ENCODE measurements around the gene MDH2.
"Not testable (repeated sequence)": the region's sequence is repeated elsewhere in the genome, so short reads cannot be mapped to it uniquely, and the experiment has no call there.

The MDH2 gene

DNA sequence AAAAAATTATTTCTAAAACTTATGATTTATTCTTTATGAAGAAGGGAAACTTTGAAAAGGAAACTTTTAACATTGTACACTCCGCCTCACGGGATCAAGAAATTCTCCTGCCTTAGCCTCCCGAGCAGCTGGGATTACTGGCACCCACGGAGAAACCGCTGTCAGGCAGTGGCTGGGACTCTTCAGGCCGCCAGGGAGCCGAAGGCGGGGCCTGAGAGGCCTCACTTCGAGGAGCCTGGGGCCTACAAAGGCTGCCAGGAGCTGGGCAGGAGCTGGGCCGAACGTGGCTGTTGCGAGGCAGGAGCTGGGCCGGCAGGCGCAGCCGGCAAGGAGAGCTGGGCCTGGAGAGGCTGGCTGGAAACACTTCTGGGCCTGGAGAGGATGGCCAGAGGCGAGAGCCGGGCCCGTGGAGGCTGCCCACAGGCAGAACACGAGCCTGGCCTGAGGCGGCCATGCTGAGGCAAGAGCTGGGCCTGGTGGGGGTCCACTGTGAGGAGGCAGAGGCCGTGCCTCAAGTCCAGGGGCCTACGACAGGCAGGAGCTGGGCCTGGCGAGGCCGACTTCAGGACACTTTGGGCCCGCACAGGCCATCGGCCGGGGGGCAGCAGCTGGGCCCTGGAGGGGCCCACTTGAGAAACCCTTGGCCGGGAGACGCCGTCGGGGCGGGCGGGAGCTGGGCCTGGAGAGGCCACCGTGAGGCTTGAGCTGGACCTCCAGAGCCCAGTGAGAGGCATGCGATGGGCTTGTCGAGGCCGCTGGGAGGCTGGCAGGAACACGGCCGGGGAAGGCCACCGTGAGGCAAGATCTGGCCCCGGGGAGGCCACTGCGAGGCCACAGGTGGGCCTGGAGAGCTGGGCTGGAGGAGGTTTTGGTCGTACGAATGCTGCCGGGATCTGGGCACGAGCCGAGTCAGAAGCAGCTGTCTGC, 23.7 kb downstream of the MDH2 start:
- DNase-seq (ENCODE audit: low spot score): no peak

DNA sequence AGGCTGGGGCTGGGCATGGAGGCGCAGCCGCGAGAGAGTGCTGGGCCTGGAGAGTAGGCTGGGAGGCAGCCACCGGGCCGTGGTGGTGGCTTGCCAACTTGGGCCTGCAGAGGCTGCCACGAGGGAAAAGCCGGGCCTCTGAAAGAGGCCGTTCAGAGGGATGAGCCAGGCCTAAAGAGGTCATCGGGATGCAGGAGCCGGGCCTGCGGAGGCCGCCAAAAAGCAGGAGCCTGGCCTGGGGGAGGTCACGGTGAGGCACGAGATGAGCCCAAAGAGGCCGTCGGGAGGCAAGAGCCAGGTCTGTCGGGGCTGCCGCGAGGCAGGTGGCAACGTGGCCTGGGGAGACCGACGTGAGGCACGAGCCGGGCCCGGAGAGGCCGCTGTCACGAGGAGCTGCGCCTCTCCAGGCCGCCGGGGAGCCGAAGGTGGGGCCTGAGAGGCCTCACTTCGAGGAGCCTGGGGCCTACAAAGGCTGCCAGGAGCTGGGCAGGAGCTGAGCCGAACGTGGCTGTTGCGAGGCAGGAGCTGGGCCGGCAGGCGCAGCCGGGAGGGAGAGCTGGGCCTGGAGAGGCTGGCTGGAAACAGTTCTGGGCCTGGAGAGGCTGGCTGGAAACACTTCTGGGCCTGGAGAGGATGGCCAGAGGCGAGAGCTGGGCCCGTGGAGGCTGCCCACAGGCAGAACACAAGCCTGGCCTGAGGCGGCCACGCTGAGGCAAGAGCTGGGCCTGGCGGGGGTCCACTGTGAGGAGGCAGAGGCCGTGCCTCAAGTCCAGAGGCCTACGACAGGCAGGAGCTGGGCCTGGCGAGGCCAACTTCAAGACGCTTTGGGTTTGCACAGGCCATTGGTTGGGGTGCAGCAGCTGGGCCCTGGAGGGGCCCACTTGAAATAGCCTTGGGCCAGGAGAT, 24.6 kb downstream of the MDH2 start:
- no peak for DNase-seq (ENCODE audit: low spot score)

DNA sequence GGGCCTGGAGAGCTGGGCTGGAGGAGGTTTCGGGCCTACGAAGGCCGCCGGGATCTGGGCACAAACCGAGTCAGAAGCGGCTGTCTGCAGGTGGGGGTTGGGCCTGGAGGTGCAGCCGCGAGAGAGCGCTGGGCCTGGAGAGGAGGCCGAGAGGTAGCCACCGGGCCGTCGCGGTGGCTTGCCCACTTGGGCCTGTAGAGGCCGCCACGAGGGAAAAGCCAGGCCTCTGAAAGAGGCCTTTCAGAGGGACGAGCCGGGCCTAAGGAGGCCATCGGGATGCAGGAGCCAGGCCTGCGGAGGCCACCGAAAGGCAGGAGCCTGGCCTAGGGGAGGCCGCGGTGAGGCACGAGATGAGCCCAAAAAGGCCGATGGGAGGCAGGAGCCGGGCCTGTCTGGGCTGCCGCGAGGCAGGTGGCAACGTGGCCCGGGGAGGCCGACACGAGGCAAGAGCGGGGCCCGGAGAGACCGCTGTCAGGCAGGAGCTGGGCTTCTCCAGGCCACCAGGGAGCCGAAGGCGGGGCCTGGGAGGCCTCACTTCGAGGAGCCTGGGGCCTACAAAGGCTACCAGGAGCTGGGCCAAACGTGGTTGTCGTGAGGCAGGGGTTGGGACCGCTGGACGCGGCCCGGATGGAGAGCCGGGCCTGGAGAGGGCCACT, 25.6 kb downstream of the MDH2 start:
- DNase-seq (ENCODE audit: low spot score): no peak

DNA sequence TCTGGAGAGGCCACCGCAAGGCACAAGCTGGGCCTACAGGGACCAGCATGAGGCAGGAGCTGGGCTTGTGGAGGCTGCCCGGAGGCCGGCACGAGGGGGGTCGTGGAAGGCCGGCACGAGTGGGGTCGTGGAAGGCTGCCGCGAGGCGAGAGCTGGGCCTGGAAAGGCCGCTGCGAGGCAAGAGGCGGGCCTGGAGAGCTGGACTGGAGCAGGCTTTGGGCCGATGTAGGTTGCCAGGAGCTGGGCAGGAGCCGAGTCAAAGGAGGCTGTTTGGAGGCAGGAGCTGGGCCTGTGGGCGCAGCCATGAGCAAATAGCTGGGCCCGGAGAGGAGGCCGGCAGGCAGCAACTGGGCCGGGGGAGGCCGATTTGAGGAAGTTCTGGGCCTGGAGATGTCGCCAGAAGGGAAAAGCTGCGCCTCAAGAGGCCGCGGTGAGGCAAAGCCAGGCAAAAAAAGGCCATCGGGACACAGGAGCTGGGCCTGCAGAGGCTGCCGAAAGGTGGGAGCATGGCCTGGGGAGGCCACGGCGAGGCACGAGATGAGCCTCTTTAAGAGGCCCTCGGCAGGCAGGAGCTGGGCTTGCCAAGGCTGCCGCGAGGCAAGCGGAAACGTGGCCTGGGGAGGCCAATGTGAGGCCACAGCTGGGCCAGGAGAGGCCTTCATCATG, 26.5 kb downstream of the MDH2 start:
- no peak for DNase-seq (ENCODE audit: low spot score)

DNA sequence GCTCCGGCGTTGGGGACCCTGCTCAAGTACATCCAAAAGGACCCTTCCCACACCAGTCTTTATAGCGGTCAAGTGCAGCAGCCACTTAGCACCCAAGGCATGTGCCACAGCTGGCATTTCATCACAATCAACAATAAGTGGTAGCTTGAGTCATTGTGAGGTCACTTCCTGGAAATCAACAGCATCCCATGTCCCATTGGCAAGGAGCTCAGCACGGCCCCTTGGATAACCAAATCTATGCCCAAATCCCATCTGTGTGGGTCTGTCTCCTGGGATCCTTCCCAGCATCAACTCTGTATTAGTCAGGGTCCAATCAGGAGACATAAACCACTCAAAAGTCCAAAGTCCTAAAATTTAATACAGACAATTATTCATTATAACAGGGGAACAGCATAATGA, 27.1 kb downstream of the MDH2 start:
- DNase-seq (ENCODE audit: low spot score): no peak

DNA sequence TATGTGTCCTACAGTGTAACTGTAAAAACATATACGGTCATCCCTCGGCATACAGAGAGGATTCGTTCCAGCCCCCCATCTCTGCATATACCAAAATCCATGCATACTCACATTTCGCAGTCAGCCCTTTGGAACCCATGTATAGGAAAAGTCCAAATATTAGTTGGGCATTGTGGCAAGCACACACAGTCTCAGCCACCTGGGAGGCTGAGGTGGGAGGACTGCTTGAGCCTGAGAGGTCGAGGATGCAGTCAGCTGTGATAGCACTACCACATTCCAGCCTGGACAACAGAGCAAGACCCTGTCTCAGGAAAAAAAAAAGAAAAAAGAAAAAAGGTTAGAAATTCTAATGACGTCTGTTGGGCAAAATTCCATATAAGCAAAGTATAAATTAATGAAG, 29.1 kb downstream of the MDH2 start:
- DNase-seq (ENCODE audit: low spot score): no peak

DNA sequence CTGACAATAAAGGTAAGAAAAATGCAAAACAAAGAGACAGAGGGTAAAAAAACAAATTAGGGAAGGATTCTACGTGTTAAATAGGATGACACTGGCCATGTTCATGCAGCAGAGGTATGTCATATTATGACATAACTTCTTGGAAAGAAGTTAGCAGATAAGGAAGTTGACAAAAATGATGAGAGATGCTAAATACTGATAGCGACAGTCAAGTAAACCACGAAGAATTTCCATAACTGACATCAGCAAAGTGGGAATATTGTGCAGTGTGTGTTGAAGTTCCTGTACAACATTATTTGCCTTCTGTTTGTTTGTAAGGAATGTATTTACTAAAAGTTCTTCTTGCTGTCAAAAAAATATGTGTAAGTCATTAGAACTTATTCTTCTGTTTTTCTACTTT, 29.5 kb downstream of the MDH2 start:
- DNase-seq (ENCODE audit: low spot score): no peak

DNA sequence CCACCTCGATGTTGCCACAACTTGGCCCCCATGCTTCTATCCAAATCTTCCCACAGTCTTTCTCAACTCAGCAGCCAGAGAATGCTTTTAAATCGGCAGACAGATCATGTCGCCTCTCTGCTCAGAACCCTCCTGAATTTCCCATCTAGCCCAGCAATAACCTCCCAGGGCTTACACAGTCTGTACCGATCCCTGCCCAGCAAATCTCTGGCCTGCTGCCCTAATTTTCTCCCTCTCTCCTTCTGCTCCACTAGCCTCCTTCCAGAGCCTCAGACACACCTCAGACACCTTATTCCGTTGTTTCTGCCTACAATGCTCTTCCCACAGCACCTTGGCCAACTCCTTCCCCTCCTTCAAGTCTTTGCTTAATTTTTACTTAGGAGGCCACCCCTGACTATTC, 32.3 kb downstream of the MDH2 start:
- no peak for DNase-seq (ENCODE audit: low spot score)

DNA sequence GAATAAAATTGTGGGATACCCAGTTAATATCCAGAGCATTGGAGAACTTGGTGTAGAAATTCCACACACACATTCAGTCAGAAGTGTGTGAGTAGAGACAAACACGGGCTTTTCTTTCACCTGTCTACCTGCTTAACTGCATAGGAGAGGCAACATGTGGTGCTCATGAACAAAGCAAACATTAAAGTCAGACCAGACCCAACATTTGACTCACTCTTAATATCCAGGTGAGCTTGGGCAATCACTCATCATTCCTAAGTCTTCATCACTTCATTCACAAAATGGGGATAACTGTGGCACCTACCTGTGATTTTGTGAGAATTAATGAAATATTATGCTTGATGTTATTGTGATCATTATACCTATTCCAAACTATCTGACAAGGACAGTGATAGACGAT, 36.2 kb downstream of the MDH2 start:
- DNase-seq (ENCODE audit: low spot score): not testable (repeated sequence)

DNA sequence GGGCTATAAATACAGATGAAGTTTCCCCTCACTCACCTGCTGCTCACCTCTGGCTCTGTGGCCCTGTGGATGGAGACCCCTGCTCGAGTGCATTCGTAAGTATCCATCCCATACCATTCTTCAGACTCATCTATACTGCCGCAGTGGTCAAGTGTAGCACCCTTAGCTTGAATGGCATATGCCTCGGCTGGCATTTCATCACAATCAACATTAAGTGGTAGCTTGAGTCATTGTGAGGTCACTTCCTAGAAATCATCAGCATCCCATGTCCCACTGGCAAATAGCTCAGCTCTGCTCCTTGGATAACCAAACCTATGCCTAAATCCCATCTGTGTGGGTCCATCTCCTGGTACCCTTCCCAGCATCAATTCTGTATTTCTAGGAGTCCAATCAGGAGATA, 38.2 kb downstream of the MDH2 start:
- DNase-seq (ENCODE audit: low spot score): no peak

DNA sequence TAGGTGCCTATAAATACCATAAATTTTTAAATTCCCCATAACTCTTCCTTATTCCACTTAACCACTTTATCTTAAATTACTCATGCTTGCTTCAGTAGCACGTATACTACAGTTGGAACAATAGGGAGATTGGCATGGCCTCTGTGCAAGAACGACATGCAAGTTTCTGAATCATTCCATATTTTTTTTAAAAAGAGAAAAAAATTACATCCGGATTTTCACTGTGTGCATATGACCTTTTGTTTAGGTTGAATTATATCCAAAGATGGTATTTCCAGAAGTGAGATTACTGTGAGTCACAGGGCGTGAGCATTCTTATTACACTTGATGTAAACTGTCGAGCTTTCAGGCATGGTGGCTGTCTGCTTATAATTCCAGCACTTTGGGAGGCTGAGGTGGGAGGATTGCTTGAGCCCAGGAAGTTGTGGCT, 39.5 kb downstream of the MDH2 start:
- DNase-seq (ENCODE audit: low spot score): not testable (repeated sequence)

DNA sequence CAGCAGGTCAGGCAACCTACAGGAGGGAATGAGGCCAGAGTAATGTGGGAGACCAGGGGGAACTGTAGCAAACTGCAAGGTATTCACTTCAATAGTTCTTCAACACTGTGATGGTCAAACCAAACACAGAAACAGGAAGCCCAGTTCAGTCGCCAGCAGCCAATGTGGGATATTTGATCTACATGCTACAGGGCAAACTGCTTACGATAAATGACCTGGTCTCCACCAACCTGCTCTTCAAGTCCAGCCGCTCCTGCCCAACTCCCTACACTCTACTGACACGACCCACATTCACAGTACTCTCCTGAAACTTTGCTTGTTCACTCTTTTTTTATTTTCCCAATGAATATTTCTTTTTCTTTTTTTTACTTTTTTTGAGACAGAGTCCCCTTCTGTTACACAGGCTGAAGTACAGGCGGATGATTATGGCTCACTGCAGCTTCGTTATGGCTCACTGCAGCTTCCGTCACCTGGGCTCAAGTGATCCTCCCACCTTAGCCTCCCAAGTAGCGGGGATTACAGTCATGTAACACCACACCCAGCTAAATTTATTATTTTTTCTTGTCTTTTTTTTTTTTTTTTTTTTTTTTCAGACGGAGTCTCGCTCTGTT, 42.1 kb downstream of the MDH2 start:
- DNase-seq (ENCODE audit: low spot score): no peak

DNA sequence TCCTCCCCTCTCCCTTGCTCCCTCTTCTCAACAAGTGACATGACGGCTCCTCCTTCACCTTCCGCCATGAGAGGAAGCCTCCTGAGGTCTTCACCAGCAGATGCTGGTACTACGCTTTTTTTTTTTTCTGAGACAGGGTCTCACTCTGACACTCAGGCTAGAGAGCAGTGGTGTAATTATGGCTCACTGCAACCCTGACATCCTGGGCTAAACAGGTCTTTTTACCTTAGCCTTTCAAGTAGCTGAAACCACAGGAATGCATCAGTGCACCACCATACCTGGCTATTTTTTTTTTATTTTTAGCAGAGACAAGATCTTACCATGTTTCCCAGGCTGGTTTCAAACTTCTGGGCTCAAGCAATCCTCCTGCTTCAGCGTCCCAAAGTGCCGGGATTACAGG, 43.6 kb downstream of the MDH2 start:
- DNase-seq (ENCODE audit: low spot score): no peak

DNA sequence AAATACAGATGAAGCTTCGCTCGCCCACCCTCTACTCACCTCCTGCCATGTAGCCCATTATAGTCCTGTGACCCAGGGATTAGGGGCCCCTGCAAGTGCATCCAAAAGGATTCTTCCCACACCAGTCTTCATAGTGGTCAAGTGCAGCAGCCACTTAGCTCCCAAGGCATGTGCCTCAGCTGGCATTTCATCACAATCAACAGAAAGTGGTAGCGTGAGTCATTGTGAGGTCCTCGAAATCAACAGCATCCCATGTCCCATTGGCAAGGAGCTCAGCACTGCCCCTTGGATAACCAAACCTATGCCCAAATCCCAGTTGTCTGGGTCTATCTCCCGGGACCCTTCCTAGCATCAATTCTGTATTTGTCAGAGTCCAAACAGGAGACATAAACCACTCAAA, 45.6 kb downstream of the MDH2 start:
- not testable (repeated sequence) for DNase-seq (ENCODE audit: low spot score)

DNA sequence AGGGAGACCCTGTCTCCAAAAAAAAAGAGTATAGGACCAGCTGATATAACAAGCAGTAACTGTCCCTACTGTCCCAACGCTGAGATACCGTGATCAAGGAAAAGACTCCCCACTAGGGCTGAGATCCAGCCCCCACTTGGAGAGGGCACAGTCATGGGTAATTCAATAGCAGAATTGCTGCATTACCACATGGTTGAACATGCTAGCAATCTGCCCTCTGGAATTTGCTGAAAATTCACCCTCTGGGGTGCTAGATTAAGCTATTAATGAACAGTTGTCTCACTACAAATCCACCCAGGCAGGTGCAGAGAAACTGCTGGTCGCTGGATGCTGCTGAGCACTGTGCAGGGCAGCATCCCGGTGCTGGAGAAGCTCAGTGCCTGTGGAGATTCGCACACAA, 46.4 kb downstream of the MDH2 start:
- not testable (repeated sequence) for DNase-seq (ENCODE audit: low spot score)

DNA sequence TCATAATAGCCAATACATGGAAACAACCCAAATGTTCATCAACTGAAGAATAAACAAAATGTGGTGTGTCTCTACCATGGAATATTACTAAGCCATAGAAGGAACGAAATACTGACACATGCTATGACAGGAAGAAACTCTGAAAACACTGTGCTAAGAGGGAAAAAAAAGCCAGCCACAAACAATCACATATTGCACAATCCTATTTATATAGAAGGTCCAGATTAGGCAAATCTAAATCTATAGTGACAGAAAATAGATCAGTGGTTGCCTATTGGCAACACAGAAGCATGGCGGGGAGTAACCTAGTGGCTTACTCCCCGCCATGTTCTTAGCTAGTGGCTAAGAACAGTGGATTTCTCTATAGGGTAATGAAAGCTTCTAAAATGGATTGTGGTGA, 48.0 kb downstream of the MDH2 start:
- DNase-seq (ENCODE audit: low spot score): no peak

DNA sequence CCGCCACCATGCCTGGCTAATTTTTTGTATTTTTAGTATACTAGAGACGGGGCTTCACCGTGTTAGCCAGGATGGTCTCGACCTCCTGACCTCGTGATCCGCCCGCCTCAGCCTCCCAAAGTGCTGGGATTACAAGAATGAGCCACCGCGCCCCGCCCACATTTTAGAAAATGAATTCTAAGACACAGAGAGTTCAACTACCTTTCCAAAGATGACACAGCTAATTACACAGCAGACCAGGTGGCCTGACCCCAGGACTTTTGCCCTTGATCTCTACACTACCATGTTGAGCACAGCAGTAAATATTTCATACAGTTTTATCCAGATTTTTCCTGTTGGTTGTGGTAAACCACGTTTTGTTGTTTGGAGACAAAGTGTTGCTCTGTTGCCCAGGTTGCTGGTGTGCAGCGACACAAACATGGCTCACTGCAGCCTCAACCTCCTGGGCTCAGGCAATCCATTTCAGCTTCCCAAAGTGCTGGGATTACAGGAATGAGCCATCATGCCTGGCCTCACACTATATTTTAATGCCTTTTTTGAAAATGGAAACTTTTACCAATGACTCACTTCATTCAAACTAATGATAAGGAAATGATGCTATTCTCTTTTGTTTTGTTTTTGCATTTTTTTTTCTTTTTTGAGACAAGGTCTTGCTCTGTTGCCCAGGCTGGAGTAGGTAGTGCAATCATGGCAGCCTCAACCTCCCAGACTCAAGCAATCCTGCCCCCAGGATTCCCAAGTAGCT, 54.0 kb downstream of the MDH2 start:
- not testable (repeated sequence) for DNase-seq (ENCODE audit: low spot score)

DNA sequence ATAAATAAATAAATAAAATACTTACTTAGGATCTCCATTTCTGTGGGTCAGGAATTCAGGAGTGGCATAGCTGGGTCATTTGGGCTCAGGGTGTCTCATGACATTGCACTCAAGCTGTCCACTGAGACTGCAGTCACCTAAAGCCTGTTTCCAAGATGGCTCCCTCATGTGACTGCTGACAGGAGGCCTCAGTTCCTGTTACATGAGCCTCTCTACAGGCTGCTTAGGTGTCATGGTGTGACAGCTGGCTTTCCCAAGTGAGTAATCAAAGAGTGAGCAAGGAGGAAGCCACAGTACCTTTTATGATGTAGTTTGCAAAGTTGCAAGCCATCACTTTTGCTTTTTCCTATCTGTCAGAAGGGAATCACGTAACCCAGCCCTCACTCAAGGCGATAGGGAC, 55.9 kb downstream of the MDH2 start:
- DNase-seq (ENCODE audit: low spot score): not testable (repeated sequence)

DNA sequence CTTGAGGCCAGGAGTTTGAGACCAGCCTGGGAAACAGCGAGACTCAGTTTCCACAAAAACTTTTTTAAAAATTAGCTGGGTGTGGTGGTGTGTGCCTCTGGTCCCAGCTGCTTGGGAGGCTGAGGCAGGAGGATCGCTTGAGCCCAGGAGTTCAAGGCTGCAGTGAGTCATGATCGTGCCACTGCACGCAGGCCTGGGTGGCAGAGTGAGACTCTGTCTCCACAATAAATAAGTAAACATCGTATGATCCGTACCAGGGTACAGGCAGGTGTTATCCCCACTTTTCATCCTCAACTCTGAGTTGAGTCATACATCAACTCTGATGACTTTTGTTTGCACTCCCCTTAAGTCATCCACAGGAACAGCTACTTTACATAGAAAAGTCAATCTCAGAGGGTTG, 58.2 kb downstream of the MDH2 start:
- not testable (repeated sequence) for DNase-seq (ENCODE audit: low spot score)

DNA sequence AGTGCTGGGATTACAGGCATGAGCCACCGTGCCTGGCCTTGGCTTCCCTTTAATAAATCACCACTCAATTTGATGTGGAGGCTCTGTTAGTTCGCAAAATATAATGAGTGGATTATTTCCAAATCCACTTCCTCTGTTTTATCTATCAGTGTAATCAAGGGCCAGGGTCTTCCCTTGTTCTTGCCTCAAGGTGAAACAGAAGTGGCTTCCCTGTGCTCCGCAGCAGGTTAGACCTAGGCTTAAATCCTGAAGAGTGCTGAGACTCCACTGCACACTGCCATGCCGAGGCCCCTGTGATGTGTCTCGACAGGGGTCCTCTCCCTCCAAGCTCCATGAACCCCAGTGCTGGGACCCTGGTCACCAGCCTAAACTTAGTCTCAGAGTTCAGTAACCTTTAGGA, 59.0 kb downstream of the MDH2 start:
- no peak for DNase-seq (ENCODE audit: low spot score)
